ENCODE results near the gene TUBB4A. TPM values are rescaled to one million over a fixed set of nuclear protein-coding genes. Genes with fewer than 3 reads are reported as not detected.

TUBB4A gene
- total and polyA plus RNA-seq, 2 donors (not counting 1 experiment from before 2014, with no cell fraction given): not detected

DNA sequence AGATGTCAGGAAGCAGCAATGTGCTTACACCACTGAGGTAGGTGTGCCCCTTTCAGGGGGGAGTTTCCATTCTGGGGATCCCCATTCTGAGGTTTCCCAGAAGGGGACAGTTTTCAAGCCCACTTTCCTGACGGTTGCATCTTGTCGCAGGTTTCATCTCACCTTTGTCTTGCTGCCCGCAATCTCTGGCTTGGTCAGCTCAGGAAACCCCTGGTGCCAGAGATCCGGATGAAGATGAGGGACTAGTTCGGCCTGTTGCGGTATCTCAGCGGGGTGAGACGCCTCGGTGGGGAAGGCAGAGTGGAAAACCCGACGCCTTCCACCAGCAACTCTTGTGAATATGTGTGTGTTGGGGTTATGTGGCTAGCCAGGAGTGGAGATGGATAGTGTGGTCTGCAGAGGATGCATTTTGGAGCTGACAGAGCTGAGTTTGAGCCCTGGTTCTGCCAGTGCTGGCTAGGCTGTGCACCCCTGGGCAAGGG is 41.8 kb upstream of the TUBB4A start:
- no peak for DNase-seq (ENCODE audit: low read depth in 2 of 2)
- Histone ChIP-seq H2AFZ (ENCODE audit: low read length) (no peak overlapping the region), H3K79me2 (ENCODE audit: control insufficient read depth, insufficient read depth, low read length) (no peaks in the 10 kb centered on the region), H3K4me3 (replicated peaks in 1 of 4; ENCODE audit: control extremely low read depth in 1 of 4, insufficient read depth in 1 of 4, low read depth in 3 of 4, low read length in 4 of 4) (no peak overlapping the region), H3K9ac (ENCODE audit: insufficient read depth, low read length) (no peak overlapping the region), H3K4me1 (ENCODE audit: control insufficient read depth, extremely low read depth, insufficient read depth, low read length) (no peaks in the 10 kb centered on the region), H3K27ac (ENCODE audit: insufficient read depth, low read length) (no peak overlapping the region), H3K27me3 (ENCODE audit: control insufficient read depth, insufficient read depth, low read length) (no peaks in the 10 kb centered on the region), H3K4me2 (ENCODE audit: extremely low read depth, insufficient read depth, low read length) (no peak overlapping the region), H3K9me3 (ENCODE audit: control insufficient read depth, insufficient read depth, low read depth, low read length) (no peaks in the 10 kb centered on the region), H4K20me1 (ENCODE audit: control insufficient read depth, extremely low read depth, insufficient read depth, low read length) (no peaks in the 10 kb centered on the region), H3K36me3 (ENCODE audit: control insufficient read depth, insufficient read depth, low read length) (no peaks in the 10 kb centered on the region)
- TF ChIP-seq EZH2 (IDR thresholded peaks at IDR 0.05; ENCODE audit: low read length, missing control alignments): no peak
- TF ChIP-seq, protein P1, sequence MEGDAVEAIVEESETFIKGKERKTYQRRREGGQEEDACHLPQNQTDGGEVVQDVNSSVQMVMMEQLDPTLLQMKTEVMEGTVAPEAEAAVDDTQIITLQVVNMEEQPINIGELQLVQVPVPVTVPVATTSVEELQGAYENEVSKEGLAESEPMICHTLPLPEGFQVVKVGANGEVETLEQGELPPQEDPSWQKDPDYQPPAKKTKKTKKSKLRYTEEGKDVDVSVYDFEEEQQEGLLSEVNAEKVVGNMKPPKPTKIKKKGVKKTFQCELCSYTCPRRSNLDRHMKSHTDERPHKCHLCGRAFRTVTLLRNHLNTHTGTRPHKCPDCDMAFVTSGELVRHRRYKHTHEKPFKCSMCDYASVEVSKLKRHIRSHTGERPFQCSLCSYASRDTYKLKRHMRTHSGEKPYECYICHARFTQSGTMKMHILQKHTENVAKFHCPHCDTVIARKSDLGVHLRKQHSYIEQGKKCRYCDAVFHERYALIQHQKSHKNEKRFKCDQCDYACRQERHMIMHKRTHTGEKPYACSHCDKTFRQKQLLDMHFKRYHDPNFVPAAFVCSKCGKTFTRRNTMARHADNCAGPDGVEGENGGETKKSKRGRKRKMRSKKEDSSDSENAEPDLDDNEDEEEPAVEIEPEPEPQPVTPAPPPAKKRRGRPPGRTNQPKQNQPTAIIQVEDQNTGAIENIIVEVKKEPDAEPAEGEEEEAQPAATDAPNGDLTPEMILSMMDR (conservative IDR thresholded peaks at IDR 0.05 in 1 of 2, IDR thresholded peaks at IDR 0.05 in 1 of 2; ENCODE audit: low read depth in 1 of 2, low read length in 2 of 2): no peak

DNA sequence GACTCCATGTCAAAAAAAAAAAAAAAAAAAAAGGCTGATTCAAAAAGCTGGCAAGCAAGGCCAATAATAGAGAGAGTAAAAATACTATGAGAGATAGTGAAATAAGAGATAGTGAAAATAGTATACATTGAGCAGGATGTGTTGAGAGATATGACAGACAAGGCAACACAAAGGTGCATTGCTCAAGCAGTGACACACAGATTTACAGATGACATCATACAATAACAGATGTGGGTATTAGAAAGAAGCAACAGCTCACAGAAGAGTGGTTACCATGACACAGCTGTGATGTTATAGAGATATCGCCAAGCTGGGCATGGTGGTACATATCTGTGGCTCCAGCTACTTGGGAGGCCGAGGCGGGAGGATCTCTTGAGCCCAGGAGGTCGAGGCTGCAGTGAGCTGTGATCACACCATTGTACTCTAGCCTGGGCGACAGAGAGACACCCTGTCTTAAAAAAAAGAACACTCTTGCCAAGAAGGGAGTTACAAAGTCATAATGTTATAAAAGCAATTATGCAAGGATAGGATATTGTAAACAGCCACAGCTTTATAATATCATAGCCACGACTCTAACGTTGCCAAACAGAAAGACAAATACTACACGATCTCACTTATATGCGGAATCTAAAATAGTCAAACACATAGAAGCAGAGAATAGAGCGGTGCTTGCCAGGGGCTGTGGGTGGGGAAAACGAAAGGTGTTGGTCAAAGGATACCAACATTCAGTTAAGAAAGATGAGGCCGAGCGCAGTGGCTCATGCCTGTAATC is 39.0 kb upstream of the TUBB4A start:
- no peak overlapping the region for H3K9ac ChIP-seq (ENCODE audit: insufficient read depth, low read length)
- H3K4me1 ChIP-seq (ENCODE audit: control insufficient read depth, extremely low read depth, insufficient read depth, low read length): no peaks in the 10 kb centered on the region
- no peak overlapping the region for H3K27ac ChIP-seq (ENCODE audit: insufficient read depth, low read length)
- DNase-seq (ENCODE audit: low read depth in 2 of 2): no peak
- no peaks in the 10 kb centered on the region for H3K27me3 ChIP-seq (ENCODE audit: control insufficient read depth, insufficient read depth, low read length)
- H3K36me3 ChIP-seq (ENCODE audit: control insufficient read depth, insufficient read depth, low read length): no peaks in the 10 kb centered on the region
- H2AFZ ChIP-seq (ENCODE audit: low read length): no peak overlapping the region
- no peak overlapping the region for H3K4me2 ChIP-seq (ENCODE audit: extremely low read depth, insufficient read depth, low read length)
- no peak overlapping the region for H3K4me3 ChIP-seq (replicated peaks in 1 of 4; ENCODE audit: control extremely low read depth in 1 of 4, insufficient read depth in 1 of 4, low read depth in 3 of 4, low read length in 4 of 4)
- H3K9me3 ChIP-seq (ENCODE audit: control insufficient read depth, insufficient read depth, low read depth, low read length): no peaks in the 10 kb centered on the region
- H4K20me1 ChIP-seq (ENCODE audit: control insufficient read depth, extremely low read depth, insufficient read depth, low read length): no peaks in the 10 kb centered on the region
- TF ChIP-seq, protein P1 (conservative IDR thresholded peaks at IDR 0.05 in 1 of 2, IDR thresholded peaks at IDR 0.05 in 1 of 2; ENCODE audit: low read depth in 1 of 2, low read length in 2 of 2): no peak
- TF ChIP-seq EZH2 (IDR thresholded peaks at IDR 0.05; ENCODE audit: low read length, missing control alignments): no peak
- no peaks in the 10 kb centered on the region for H3K79me2 ChIP-seq (ENCODE audit: control insufficient read depth, insufficient read depth, low read length)

DNA sequence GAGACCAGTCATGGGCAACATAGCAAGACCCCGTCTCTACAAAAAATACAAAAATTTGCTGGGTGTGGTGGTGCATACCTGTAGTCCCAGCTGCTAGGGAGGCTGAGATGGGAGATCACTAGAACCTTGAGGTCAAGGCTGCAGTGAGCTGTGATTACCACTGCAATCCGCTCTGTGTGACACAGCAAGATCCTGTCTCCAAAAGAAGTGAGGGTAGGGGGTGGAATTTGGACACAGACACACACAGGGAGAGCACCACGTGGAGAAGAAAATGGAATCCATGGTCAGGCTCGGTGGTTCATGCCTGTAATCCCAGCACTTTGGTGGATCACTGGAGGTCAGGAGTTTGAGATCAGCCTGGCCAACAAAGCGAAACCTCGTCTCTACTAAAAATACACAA is 37.4 kb upstream of the TUBB4A start:
- Histone ChIP-seq H2AFZ (ENCODE audit: low read length) (no peak overlapping the region), H3K4me2 (ENCODE audit: extremely low read depth, insufficient read depth, low read length) (no peak overlapping the region), H3K79me2 (ENCODE audit: control insufficient read depth, insufficient read depth, low read length) (no peaks in the 10 kb centered on the region), H3K9ac (ENCODE audit: insufficient read depth, low read length) (no peak overlapping the region), H3K27ac (ENCODE audit: insufficient read depth, low read length) (no peak overlapping the region), H3K27me3 (ENCODE audit: control insufficient read depth, insufficient read depth, low read length) (no peaks in the 10 kb centered on the region), H3K4me3 (replicated peaks in 1 of 4; ENCODE audit: control extremely low read depth in 1 of 4, insufficient read depth in 1 of 4, low read depth in 3 of 4, low read length in 4 of 4) (no peak overlapping the region), H3K9me3 (ENCODE audit: control insufficient read depth, insufficient read depth, low read depth, low read length) (no peaks in the 10 kb centered on the region), H4K20me1 (ENCODE audit: control insufficient read depth, extremely low read depth, insufficient read depth, low read length) (no peaks in the 10 kb centered on the region), H3K4me1 (ENCODE audit: control insufficient read depth, extremely low read depth, insufficient read depth, low read length) (no peaks in the 10 kb centered on the region), H3K36me3 (ENCODE audit: control insufficient read depth, insufficient read depth, low read length) (no peaks in the 10 kb centered on the region)
- TF ChIP-seq, protein P1 (conservative IDR thresholded peaks at IDR 0.05 in 1 of 2, IDR thresholded peaks at IDR 0.05 in 1 of 2; ENCODE audit: low read depth in 1 of 2, low read length in 2 of 2): no peak
- TF ChIP-seq EZH2 (IDR thresholded peaks at IDR 0.05; ENCODE audit: low read length, missing control alignments): no peak
- no peak for DNase-seq (ENCODE audit: low read depth in 2 of 2)

All from fibroblast of lung (primary cell).